ENCODE results near the gene PPP1R12C.
"Not testable (repeated sequence)": the region's sequence is repeated elsewhere in the genome, so short reads cannot be mapped to it uniquely, and the experiment has no call there.

PPP1R12C gene
- 85.0 to 134 (median 106) reads per million in 3 experiments for total RNA-seq

GRCh38 chr19:55116859-55117662 is at the start of gene PPP1R12C:
Gene PPP1R12C (minus strand): TSS chr19:55117637. CDS start chr19:55117543, 94 bp downstream.
- DNase-seq = peak; percentile 18

GRCh38 chr19:55166530-55167268 is 49.3 kb upstream of the PPP1R12C start, which contains the start of gene DNAAF3:
Gene DNAAF3 (minus strand): TSS chr19:55166613. CDS start chr19:55166413, 200 bp downstream.
- peak; percentile 72 for DNase-seq

- peak; percentile 54 for DNase-seq
These were observed 48.6 kb upstream of the PPP1R12C start for GRCh38 chr19:55165952-55166529.

- no peak for DNase-seq
These were observed 44.3 kb upstream of the PPP1R12C start for GRCh38 chr19:55161571-55162322.

- no peak for DNase-seq
These were observed 43.5 kb upstream of the PPP1R12C start for GRCh38 chr19:55160986-55161365.

- DNase-seq = peak; percentile 84
These were observed 42.9 kb upstream of the PPP1R12C start for GRCh38 chr19:55160128-55160985.

- no peak for DNase-seq
These were observed 41.7 kb upstream of the PPP1R12C start for GRCh38 chr19:55158848-55159749.

- no peak for DNase-seq
These were observed 41.0 kb upstream of the PPP1R12C start for GRCh38 chr19:55158423-55158822.

GRCh38 chr19:55157064-55157908 is 39.8 kb upstream of the PPP1R12C start, which contains the start of gene TNNI3:
Gene TNNI3 (minus strand): TSS chr19:55157732. CDS start chr19:55157589, 143 bp downstream.
- DNase-seq = no peak

GRCh38 chr19:55156202-55157063 is 39.0 kb upstream of the PPP1R12C start:
- no peak for DNase-seq

GRCh38 chr19:55155784-55156183 is 38.3 kb upstream of the PPP1R12C start:
- DNase-seq = not testable (repeated sequence)

GRCh38 chr19:55153652-55154264 is 36.3 kb upstream of the PPP1R12C start:
- DNase-seq = no peak

GRCh38 chr19:55152017-55152416 is 34.6 kb upstream of the PPP1R12C start:
- no peak for DNase-seq

GRCh38 chr19:55149078-55150003 is 31.9 kb upstream of the PPP1R12C start, which contains the start of gene TNNT1:
Gene TNNT1 (minus strand): TSS chr19:55149206. CDS start chr19:55147157, 2,049 bp downstream.
- no peak for DNase-seq

- no peak for DNase-seq
These were observed 30.3 kb upstream of the PPP1R12C start for GRCh38 chr19:55147545-55148251.

- DNase-seq = no peak
These were observed 29.4 kb upstream of the PPP1R12C start for GRCh38 chr19:55146705-55147273.

Measured in central memory CD4-positive, alpha-beta T cell (primary cell).